Endothelial cell of umbilical vein (primary cell): ENCODE results near the gene ZDHHC11. TPM values are rescaled to one million over a fixed set of nuclear protein-coding genes. Genes with fewer than 3 reads are reported as not detected.

ENCODE experiments used
- BruUV-seq: library from RNA; stranded (reverse); fragments of 400-500 nt; replicated peaks from 2 replicates; lab custom pipeline; 2021; lab: Mats Ljungman, UMichigan
- CTCF ChIA-PET: fragments of 300-600, 350-600 bp; sonication (Branson Sonifier 250); formaldehyde crosslinking; loops from one replicate; lab custom pipeline; 2021; ENCODE audit warnings: antibody characterized with exemption, inconsistent platforms; lab: Charles Lee
- POLR2A ChIA-PET: fragments of 300-600, 350-600 bp; sonication (Branson Sonifier 250); formaldehyde crosslinking; loops from one replicate; lab custom pipeline; 2021; ENCODE audit warnings: antibody characterized with exemption, inconsistent platforms; lab: Charles Lee
- DNase-seq: peaks from one replicate; pipeline ENCODE4 v3.0.0-alpha.2; 2011; ENCODE audit warnings: low read depth, low spot score
- FAIRE-seq: peaks from 2 replicates; lab custom pipeline; 2011; peaks lifted over from hg19 to GRCh38; lab: Jason Lieb, UNC
- H2AFZ ChIP-seq: 2 replicates; pipeline ENCODE4 v1.6.0; 2012; ENCODE audit warnings: low read depth, low read length, control low read depth, inconsistent platforms
- H3K27ac ChIP-seq: 2 replicates; pipeline ENCODE4 v1.5.1; 2011; ENCODE audit warnings: low read depth, mild to moderate bottlenecking, control low read depth, low read length, moderate library complexity; ENCODE audit not compliant: insufficient read depth
- H3K27me3 ChIP-seq, 2 experiments: 2 replicates each; pipeline versions ENCODE4 v1.6.0 to v1.6.1; 2011; ENCODE audit warnings: low read length in 2 of 2, mixed read lengths in 1 of 2; ENCODE audit not compliant: control insufficient read depth in 2 of 2, insufficient read depth in 2 of 2
- H3K36me3 ChIP-seq, 2 experiments: 2 replicates in 1 of 2; 3 replicates in 1 of 2; pipeline ENCODE4 v1.5.1; 2011; ENCODE audit warnings: low read length in 2 of 2, mild to moderate bottlenecking in 1 of 2, moderate library complexity in 1 of 2; ENCODE audit not compliant: control insufficient read depth in 2 of 2, insufficient read depth in 2 of 2; ENCODE audit errors: extremely low read depth in 1 of 2
- H3K4me1 ChIP-seq: 3 replicates; pipeline ENCODE4 v1.5.1; 2011; ENCODE audit warnings: mild to moderate bottlenecking, low read length; ENCODE audit not compliant: control insufficient read depth, insufficient read depth; ENCODE audit errors: extremely low read depth
- H3K4me2 ChIP-seq: 2 replicates; pipeline ENCODE4 v1.6.1; 2011; ENCODE audit warnings: low read length, control low read depth, mixed read lengths; ENCODE audit not compliant: insufficient read depth
- H3K4me3 ChIP-seq, 3 experiments: fragments of 200-600 bp in 1 of 3; sonication (generic), shearing (Covaris generic) in 1 of 3; replicated peaks in 1 of 3; 2 replicates each; pipeline ENCODE4 v1.5.1; 2011 to 2016; ENCODE audit warnings: control low read depth in 3 of 3, low read length in 3 of 3, mild to moderate bottlenecking in 2 of 3, inconsistent platforms in 1 of 3, low read depth in 1 of 3, moderate library complexity in 1 of 3; ENCODE audit not compliant: insufficient read depth in 1 of 3
- H3K79me2 ChIP-seq: 2 replicates; pipeline ENCODE4 v1.6.0; 2012; ENCODE audit warnings: low read length, inconsistent platforms; ENCODE audit not compliant: control insufficient read depth, insufficient read depth
- H3K9ac ChIP-seq: replicated peaks from 2 replicates; pipeline ENCODE3; 2011; ENCODE audit warnings: low read length, control low read depth; ENCODE audit not compliant: insufficient read depth; ENCODE audit errors: extremely low read depth
- H3K9me1 ChIP-seq: replicated peaks from 3 replicates; pipeline ENCODE4 v1.6.0; 2011; ENCODE audit warnings: mild to moderate bottlenecking, low read length; ENCODE audit not compliant: control insufficient read depth, insufficient read depth; ENCODE audit errors: extremely low read depth
- H3K9me3 ChIP-seq: replicated peaks from 2 replicates; pipeline ENCODE4 v1.5.1; 2012; ENCODE audit warnings: low read length, inconsistent platforms; ENCODE audit not compliant: control insufficient read depth, insufficient read depth
- H4K20me1 ChIP-seq: replicated peaks from 2 replicates; pipeline ENCODE3; 2011; ENCODE audit warnings: mild to moderate bottlenecking, low read length; ENCODE audit not compliant: control insufficient read depth, insufficient read depth; ENCODE audit errors: extremely low read depth
- EZH2 ChIP-seq: IDR thresholded peaks from 2 replicates; pipeline ENCODE4 v1.6.1; 2012; ENCODE audit warnings: borderline replicate concordance, low read depth, mild to moderate bottlenecking, moderate library complexity, low read length, inconsistent platforms; ENCODE audit not compliant: severe bottlenecking
- FOS ChIP-seq: IDR thresholded peaks from 2 replicates; pipeline ENCODE4 v1.6.1; 2011; ENCODE audit warnings: mild to moderate bottlenecking, low read length, moderate library complexity, borderline replicate concordance; ENCODE audit not compliant: insufficient read depth
- GATA2 ChIP-seq: IDR thresholded peaks from 2 replicates; pipeline ENCODE4 v1.7.0; 2011; ENCODE audit warnings: low read depth, mild to moderate bottlenecking, moderate library complexity, mixed read lengths, low read length; ENCODE audit not compliant: insufficient read length, insufficient read depth
- JUN ChIP-seq: IDR thresholded peaks from 2 replicates; pipeline ENCODE4 v1.6.1; 2011; ENCODE audit warnings: borderline replicate concordance, low read depth; ENCODE audit not compliant: insufficient read length, insufficient read depth
- MYC ChIP-seq: IDR thresholded peaks from one replicate; pipeline ENCODE4 v1.6.1; 2011; ENCODE audit warnings: mild to moderate bottlenecking, low read depth, low read length
- POLR2A ChIP-seq: IDR thresholded peaks from 2 replicates; pipeline ENCODE4 v1.6.1; 2012; ENCODE audit warnings: low read depth, mild to moderate bottlenecking, control low read depth, low read length
- POLR2AphosphoS5 ChIP-seq: IDR thresholded peaks from 2 replicates; pipeline ENCODE4 v1.6.1; 2012; ENCODE audit warnings: low read depth, mild to moderate bottlenecking, control low read depth, low read length, moderate library complexity; ENCODE audit not compliant: insufficient read depth
- dilution Hi-C: fragments of 300-500 bp; cut with MboI; formaldehyde crosslinking; loops from one replicate; pipeline ENCODE4 v1.15.0; 2019; ENCODE audit warnings: low sequenced_read_pairs; ENCODE audit not compliant: extremely low pct_ligation_motif_present
- intact Hi-C: fragments of 100-400 bp; cut with micrococcal nuclease; formaldehyde crosslinking; loops from one replicate; pipeline ENCODE4 v1.10.0; 2022
- polyA plus RNA-seq, 4 experiments: library from polyadenylated mRNA; depleted of rRNA in 3 of 4; stranded (reverse) in 3 of 4; unstranded in 1 of 4; fragments of >200 nt; gene quantifications; 2 replicates each; pipeline versions ENCODE4 v1.2.1 to v1.2.3, GENCODE V29; 2011 to 2012; ENCODE audit warnings: missing spikeins in 1 of 4
- total RNA-seq: library from RNA; stranded (reverse); gene quantifications from 2 replicates; pipeline ENCODE4 v1.2.3, GENCODE V29; 2021
- TF ChIP-seq, protein P1 (sequence below), 2 donors: IDR thresholded peaks; 1 replicate in 1 of 2; 2 replicates in 1 of 2; pipeline ENCODE4 v1.5.1; 2011; ENCODE audit warnings: low read length in 2 of 2, mild to moderate bottlenecking in 2 of 2, moderate library complexity in 2 of 2, control low read depth in 1 of 2, inconsistent platforms in 1 of 2, low read depth in 1 of 2; ENCODE audit not compliant: insufficient read depth in 1 of 2; ENCODE audit errors: extremely low read depth in 1 of 2
- TF ChIP-seq, protein P2 (sequence below): IDR thresholded peaks from 2 replicates; pipeline ENCODE4 v1.6.1; 2011; ENCODE audit not compliant: insufficient read depth, insufficient read length

Gene ZDHHC11
- total and polyA plus RNA-seq, 2 donors (not counting 3 experiments of a cell fraction or from before 2014, with no cell fraction given), result 0.35 to 4.4 TPM

DNA sequence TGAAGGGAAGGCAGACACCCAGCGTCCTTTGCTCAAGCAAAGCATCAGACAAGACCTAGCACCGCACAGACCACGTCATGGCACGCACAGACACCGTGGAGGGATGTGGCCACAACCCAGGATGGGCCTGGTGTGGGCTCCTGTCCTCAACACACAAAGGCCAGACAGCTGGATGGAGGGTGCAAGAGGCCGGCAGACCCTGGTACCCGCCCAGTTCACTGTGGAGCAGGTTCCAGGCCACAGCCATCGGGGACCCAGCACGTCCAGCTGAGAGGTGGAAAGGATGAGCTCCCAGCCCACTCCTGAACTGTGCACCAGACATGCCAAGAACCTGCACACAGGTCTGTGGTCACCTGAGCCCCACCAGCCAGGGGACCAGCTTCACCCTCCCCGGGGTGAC lies 15.0 kb upstream of the ZDHHC11 start:
- H3K9me1 ChIP-seq, result no peaks in the 10 kb centered on the region
- no TSS peak for BruUV-seq
- intact Hi-C loops, result no loop called here
- H3K4me3 ChIP-seq, result no peak overlapping the region
- DNase-seq (no peak), FAIRE-seq (no peak)
- no peak overlapping the region for H2AFZ ChIP-seq
- no peaks in the 10 kb centered on the region for H3K4me1 ChIP-seq
- no peak overlapping the region for H3K27ac ChIP-seq
- H3K4me2 ChIP-seq, result no peak overlapping the region
- no peaks in the 10 kb centered on the region for H3K79me2 ChIP-seq
- H3K9me3 ChIP-seq, result no peaks in the 10 kb centered on the region
- ChIA-PET POLR2A (no interaction called here), CTCF (no interaction called here)
- no peaks in the 10 kb centered on the region for H3K27me3 ChIP-seq
- peaks cover 3 to 55% of the 10 kb centered on the region in 2 experiments for H3K36me3 ChIP-seq
- no peak overlapping the region for H3K9ac ChIP-seq
- no peaks in the 10 kb centered on the region for H4K20me1 ChIP-seq
- TF ChIP-seq EZH2, result no peak
- no peak for TF ChIP-seq GATA2
- TF ChIP-seq, protein P1, sequence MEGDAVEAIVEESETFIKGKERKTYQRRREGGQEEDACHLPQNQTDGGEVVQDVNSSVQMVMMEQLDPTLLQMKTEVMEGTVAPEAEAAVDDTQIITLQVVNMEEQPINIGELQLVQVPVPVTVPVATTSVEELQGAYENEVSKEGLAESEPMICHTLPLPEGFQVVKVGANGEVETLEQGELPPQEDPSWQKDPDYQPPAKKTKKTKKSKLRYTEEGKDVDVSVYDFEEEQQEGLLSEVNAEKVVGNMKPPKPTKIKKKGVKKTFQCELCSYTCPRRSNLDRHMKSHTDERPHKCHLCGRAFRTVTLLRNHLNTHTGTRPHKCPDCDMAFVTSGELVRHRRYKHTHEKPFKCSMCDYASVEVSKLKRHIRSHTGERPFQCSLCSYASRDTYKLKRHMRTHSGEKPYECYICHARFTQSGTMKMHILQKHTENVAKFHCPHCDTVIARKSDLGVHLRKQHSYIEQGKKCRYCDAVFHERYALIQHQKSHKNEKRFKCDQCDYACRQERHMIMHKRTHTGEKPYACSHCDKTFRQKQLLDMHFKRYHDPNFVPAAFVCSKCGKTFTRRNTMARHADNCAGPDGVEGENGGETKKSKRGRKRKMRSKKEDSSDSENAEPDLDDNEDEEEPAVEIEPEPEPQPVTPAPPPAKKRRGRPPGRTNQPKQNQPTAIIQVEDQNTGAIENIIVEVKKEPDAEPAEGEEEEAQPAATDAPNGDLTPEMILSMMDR (IDR thresholded peaks at IDR 0.05; ENCODE audit: extremely low read depth in 1 of 2, insufficient read depth in 1 of 2, low read depth in 1 of 2, low read length in 2 of 2), result no peak
- no peak for TF ChIP-seq POLR2A
- TF ChIP-seq MYC, result no peak
- no peak for TF ChIP-seq POLR2AphosphoS5
- TF ChIP-seq, protein P2, sequence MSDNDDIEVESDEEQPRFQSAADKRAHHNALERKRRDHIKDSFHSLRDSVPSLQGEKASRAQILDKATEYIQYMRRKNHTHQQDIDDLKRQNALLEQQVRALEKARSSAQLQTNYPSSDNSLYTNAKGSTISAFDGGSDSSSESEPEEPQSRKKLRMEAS, result no peak
- TF ChIP-seq JUN, result no peak
- no peak for TF ChIP-seq FOS
- dilution Hi-C loops, result no loop called here
